ENCODE data around the gene GGCX. TPM values are rescaled to one million over a fixed set of nuclear protein-coding genes. Genes with fewer than 3 reads are reported as not detected.
A peak's percentile ranks its signal among the peaks of the same experiment; 100 is the strongest.
"Not testable (repeated sequence)": the region's sequence is repeated elsewhere in the genome, so short reads cannot be mapped to it uniquely, and the experiment has no call there.

Gene GGCX
- total RNA-seq, 1 donor from 2014 or later: 32.6 TPM

DNA sequence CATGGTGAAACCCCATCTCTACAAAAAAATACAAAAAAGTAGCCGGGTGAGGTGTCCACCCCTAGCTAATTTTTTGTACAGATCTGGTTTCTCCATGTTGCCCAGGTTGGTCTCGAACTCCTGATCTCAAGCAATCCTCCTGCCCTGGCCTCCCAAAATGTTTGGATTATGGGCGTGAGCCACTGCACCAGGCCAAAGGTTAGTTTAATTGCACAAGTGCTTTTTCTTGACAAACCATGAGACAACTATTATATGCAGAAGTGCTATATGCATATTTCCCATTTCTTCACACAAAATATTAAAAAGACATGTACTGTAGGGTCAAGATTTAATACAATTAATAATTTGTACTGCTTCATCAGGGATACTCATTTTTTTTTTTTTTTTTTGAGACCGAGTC lies 5.0 kb upstream of the GGCX start:
- DNase-seq: no peak

- DNase-seq: no peak
Measured at GRCh38 chr2:85564144-85564563, 2.9 kb upstream of the GGCX start.

- DNase-seq: no peak
Measured at GRCh38 chr2:85560812-85561279, 447 bp downstream of the GGCX start.

GRCh38 chr2:85560403-85560726 lies 928 bp downstream of the GGCX start:
- DNase-seq: not testable (repeated sequence)

DNA sequence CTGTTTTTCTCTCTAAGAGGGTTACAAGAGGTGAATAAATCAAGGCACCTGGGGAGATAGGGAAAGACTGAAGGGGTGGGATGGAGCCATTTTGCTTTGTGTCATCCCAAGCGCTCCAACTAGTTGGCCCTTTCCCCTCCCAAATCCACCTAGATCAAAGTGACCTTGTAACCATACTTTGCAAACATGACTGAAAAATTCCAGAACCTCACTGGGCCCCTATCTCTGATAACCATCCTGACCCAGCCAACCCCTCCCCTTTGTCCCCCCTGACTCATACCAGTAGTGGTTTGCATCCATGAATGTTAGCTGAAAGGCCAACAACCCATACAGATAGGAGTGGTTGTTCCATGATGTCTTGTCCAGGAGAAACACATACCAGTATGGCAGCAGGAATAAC lies 3.1 kb downstream of the GGCX start:
- no peak for DNase-seq

- no peak for DNase-seq
Measured at GRCh38 chr2:85557130-85557529, 4.2 kb downstream of the GGCX start.

DNA sequence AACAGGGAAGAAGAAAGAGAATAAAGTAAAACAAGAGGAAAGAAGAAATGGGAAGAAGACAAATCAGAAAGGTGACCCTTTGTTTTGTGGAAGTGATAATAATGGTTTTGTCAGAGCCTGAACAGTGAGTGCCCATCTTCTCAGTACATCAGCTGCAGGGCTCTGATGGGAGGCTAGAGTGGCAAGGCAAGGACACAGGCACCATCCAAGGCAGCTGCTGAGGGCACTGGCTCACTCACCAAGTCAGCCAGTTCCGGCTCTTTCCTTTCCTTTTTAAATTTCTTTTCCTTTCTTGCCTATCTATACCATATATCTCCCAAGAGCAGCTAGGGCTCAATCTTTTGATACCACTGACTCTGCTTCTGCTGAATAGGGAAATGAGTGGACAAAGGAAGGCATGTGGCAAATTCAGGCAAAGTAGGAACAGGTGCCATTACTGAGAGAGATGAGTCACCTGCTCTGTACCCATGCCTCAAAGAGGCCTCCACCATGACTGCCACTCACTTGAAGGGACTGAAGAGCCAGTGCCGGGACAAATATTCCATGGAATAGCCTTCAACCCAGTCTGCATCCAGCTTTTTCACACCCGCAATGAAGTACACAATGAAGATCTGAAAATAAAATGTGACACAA lies 6.2 kb downstream of the GGCX start:
- DNase-seq: no peak

GRCh38 chr2:85553184-85553583 lies 8.1 kb downstream of the GGCX start:
- DNase-seq: no peak

- DNase-seq: peak; percentile 77
Measured at GRCh38 chr2:85551698-85552678, 9.3 kb downstream of the GGCX start.

GRCh38 chr2:85550486-85550885 lies 10.8 kb downstream of the GGCX start:
- no peak for DNase-seq

DNA sequence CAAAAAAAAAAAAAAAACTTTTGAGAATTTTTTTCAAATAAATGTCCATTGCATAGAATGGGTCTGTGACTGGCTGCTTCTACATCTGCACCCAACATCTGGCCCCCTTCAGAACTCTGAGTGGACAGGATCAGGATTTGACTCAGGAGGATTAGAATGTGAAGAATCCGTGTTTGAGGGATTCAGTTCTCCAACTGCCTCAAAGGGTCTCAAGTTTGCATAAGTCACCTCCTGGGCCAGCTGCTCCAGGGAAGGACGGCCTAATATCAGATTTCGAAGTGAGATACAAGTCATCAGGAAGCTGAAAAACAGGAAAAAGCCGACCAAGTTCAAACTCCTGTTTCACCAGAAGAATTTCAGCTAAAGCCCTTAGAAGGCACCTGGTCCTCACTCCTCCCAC lies 11.5 kb downstream of the GGCX start:
- DNase-seq: no peak

DNA sequence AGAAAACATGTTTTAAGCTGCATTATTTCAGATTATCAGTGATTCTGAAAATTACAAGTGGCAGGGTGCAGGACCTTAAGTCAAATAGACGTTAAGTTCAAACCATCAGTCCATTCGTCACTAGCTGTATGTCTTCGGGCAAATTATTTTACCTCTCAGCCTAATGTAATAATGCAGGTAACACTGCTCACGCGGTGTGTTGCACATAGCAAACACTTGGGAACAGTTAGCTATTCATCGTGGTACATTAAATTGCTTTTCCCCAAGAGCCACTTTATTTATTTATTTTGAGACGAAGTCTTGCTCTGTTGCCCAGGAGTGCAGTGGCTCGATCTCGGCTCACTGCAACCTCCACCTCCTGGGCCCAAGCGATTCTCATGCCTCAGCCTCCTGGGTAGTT lies 12.2 kb downstream of the GGCX start:
- no peak for DNase-seq

DNA sequence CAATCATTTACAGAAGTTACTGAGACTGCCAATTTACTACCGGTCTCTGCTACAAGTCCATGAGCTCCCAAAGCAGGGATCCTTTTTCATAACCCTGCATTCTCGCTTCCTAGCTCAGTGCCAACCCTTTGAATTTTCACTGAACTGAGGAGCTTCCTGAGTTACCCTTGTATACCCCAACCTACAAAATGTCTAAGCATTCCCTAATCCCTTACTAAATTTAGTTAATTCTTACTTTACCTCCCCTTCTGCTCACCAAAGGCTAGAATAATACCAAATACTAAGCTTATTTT lies 12.7 kb downstream of the GGCX start:
- DNase-seq: no peak

DNA sequence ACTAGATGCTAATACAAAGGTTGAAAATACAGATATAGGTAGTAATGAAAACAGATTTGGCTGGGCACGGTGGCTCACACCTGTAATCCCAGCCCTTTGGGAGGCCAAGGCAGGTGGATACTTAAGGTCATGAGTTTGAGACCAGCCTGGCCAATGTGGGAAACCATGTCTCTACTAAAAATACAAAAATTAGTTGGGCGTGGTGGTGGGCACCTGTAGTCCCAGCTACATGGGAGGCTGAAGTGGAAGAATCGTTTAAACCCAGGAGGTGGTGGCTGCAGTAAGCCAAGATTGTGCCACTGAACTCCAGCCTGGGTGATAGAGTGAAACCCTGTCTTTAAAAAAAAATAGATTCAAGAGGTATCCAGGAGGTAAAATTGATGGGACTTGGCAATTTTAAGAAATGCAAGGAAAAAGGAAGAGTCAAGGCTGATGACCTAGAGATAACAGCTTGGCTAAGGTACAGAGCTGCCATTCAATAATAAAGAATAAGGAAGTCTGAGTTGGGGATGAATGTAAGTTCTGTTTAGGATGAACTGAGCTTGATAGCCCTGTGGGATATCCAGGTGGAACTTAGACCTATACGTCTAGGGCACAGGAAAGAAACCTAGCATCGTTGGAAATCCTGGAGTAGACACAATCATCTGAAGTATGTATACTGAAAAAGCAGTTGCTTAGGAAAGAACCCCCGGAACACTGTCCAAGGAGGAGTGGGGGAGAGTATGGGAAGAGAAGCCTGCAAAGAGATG lies 13.3 kb downstream of the GGCX start:
- DNase-seq: no peak

GRCh38 chr2:85547089-85547858 lies 14.0 kb downstream of the GGCX start:
- DNase-seq: no peak

DNA sequence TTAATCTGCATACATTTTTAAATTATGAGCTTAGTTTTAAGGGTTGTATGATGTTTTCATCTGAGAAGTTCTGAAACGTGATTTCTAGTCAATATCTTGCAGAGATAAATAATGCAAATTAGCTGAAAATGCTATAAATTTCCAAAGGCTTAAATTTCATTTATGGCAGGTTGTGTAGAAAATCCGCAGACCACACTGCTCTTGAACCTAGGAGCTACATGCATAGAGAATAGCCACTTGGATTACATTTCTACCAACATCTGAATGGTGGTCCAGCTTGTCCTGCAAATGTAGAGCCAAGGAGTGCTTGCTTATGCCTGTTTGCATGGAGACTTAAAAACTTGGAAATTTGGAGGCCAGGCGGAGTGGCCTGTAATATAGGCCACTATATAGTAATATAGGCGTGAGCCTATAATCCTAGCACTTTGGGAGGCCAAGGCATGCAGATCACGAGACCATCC lies 15.5 kb downstream of the GGCX start:
- DNase-seq: no peak

DNA sequence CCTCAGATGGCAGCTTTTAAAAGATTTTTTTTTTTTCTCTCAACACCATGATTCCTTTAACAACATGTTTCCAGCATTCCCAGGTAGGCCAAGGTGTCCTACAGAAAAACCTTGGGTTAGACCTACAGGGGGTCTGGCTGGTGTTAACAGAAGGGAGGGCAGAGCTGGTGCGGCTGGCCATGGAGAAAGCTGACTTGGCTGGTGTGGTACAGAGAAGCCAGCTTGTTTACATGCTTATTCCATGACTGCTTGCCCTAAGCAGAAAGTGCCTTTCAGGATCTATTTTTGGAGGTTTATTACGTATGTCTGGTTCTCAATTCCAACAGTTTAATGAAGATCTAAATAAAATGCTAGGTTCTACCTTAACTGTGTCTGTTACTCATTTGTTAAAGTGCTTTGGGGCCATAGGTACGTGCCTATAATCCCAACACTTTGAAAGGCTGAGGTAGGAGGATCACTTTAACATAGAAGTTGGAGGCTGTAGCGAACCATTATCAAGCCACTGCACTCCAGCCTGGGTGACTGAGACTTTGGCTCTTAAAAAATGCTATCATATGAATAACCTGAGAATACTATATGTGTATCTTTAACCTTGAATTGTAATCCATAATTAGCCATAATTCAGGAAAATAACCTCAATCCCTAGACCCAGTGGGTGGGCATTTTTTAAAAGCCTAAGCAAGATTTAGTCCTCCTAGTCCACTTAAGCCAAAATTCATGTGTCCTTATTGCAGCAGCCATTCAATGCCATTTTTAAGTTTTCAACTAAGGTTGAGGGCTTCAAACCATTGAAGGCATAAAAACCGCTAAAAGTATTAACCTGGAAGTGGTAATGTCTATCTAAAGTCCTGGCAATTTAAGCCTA lies 16.1 kb downstream of the GGCX start:
- DNase-seq: not testable (repeated sequence)

GRCh38 chr2:85544254-85544691 lies 17.0 kb downstream of the GGCX start:
- not testable (repeated sequence) for DNase-seq

GRCh38 chr2:85542777-85543176 lies 18.5 kb downstream of the GGCX start:
- DNase-seq: no peak

DNA sequence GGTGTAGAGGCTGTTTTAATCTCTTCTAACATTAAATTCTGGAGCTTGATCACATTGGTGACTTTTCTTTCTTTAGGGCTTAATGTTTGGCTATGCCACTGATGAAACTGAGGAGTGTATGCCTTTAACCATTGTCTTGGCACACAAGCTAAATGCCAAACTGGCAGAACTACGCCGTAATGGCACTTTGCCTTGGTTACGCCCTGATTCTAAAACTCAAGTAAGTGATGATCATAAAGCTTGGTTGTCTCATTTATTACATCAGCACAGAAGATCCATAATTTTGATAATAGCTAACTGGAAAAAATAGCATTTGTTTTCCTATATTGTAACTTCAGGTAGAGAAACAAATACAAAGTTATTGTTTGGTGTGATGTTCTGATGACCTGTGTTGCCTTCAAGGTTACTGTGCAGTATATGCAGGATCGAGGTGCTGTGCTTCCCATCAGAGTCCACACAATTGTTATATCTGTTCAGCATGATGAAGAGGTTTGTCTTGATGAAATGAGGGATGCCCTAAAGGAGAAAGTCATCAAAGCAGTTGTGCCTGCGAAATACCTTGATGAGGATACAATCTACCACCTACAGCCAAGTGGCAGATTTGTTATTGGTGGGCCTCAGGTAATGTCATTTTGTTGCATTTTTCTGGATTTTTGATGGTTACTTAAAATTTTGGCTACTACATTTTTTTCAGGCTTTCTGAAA lies 19.4 kb downstream of the GGCX start:
- no peak for DNase-seq

DNA sequence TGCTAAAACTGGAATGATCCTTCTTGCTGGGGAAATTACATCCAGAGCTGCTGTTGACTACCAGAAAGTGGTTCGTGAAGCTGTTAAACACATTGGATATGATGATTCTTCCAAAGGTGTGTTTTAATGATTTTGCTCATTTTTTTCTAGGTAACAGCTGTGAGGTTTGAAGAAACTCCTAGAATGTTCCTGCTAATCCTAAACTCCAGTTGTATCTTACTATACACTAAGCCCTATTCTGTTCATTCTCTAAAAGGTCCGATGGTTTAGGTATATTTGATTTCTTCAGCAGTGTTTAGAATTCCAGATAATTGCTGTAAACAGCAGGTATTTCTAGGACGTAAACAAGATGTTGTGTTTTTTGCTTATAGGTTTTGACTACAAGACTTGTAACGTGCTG lies 20.0 kb downstream of the GGCX start:
- no peak for DNase-seq
